GM12864 (cell line): ENCODE results near the gene DESI1.

Experiments
- DNase-seq: peaks from one replicate; pipeline ENCODE4 v3.0.0-alpha.2; 2011; ENCODE audit warnings: low read depth
- H3K4me3 ChIP-seq: 2 replicates; pipeline ENCODE4 v1.5.1; 2011; ENCODE audit warnings: mild to moderate bottlenecking, low read depth, low read length, control low read depth
- CTCF ChIP-seq: IDR thresholded peaks from 2 replicates; pipeline ENCODE4 v1.5.1; 2011; ENCODE audit warnings: low read depth, mild to moderate bottlenecking, moderate library complexity, low read length, control low read depth, inconsistent platforms; ENCODE audit errors: missing control alignments

DESI1 gene

DNA sequence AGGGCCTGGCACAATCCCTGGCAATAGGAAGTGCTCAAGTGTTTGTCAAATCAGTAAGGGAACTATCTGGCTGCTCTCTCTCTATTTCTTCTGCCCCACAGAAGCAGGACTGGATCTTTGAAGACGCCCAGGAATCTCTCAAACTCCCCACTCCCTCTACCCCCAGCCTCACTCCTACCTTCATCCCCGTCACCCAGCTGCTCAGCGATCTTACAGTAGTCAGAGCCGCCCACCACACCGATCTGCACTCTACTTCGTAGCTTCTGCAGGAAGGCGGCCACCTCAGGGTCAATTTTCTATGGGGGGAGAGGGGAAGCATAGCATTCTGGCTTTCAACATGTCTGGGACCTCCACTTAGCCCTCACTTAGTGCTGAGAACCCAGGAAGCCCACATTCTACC is 34.9 kb downstream of the DESI1 start:
- DNase-seq, result no peak
- H3K4me3 ChIP-seq, result no peak overlapping the region
- no peak for TF ChIP-seq CTCF

GRCh38 chr22:41584881-41585280 is 36.0 kb downstream of the DESI1 start:
- H3K4me3 ChIP-seq, result no peak overlapping the region
- no peak for DNase-seq

GRCh38 chr22:41582694-41583093 is 38.1 kb downstream of the DESI1 start:
- no peak for TF ChIP-seq CTCF
- no peak overlapping the region for H3K4me3 ChIP-seq
- DNase-seq, result no peak

More at GRCh38 chr22:41584881-41585280, 36.0 kb downstream of the DESI1 start:
- TF ChIP-seq CTCF, result no peak

- no peak overlapping the region for H3K4me3 ChIP-seq
- no peak for DNase-seq
- no peak for TF ChIP-seq CTCF
Measured at GRCh38 chr22:41579997-41580355, 40.9 kb downstream of the DESI1 start.

GRCh38 chr22:41579297-41579996 is 41.4 kb downstream of the DESI1 start:
- DNase-seq, result no peak
- no peak for TF ChIP-seq CTCF
- H3K4me3 ChIP-seq, result no peak overlapping the region

GRCh38 chr22:41578818-41579217 is 42.0 kb downstream of the DESI1 start:
- DNase-seq, result no peak
- TF ChIP-seq CTCF, result no peak
- no peak overlapping the region for H3K4me3 ChIP-seq

DNA sequence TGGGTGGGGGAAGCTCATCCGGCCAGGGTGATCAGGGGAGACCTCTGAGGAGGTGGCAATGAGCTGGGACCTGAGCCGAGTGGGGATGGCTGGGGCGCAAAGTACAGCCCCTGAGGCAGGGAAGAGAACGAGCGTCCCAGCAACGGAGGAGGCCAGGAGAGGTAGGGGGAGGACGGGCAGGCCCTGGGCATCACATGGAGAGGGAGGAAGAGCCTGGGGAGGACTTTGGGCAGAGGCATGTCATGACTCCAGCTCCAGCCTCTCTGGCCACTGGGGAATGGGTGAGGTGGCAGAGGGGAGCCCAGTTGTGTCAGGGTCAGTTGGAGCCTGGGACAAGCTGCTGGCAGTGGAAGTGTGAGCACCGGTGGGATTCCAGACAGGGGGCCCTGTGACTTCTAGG is 42.7 kb downstream of the DESI1 start:
- no peak for TF ChIP-seq CTCF
- H3K4me3 ChIP-seq, result no peak overlapping the region
- no peak for DNase-seq
